ENCODE measurements around the gene HIVEP1.
A peak's percentile ranks its signal among the peaks of the same experiment; 100 is the strongest.
"Not testable (repeated sequence)": the region's sequence is repeated elsewhere in the genome, so short reads cannot be mapped to it uniquely, and the experiment has no call there.

Gene HIVEP1

GRCh38 chr6:12084681-12085080, 72.6 kb downstream of the HIVEP1 start:
- DNase-seq (ENCODE audit: low spot score) = no peak

GRCh38 chr6:12088531-12088930, 76.4 kb downstream of the HIVEP1 start:
- DNase-seq (ENCODE audit: low spot score) = no peak

- no peak for DNase-seq (ENCODE audit: low spot score)
Measured at GRCh38 chr6:12090714-12091113, 78.6 kb downstream of the HIVEP1 start.

- DNase-seq (ENCODE audit: low spot score) = no peak
Measured at GRCh38 chr6:12092762-12093161, 80.7 kb downstream of the HIVEP1 start.

- DNase-seq (ENCODE audit: low spot score) = no peak
Measured at GRCh38 chr6:12094689-12095088, 82.6 kb downstream of the HIVEP1 start.

GRCh38 chr6:12096342-12096741, 84.2 kb downstream of the HIVEP1 start:
- no peak for DNase-seq (ENCODE audit: low spot score)

- no peak for DNase-seq (ENCODE audit: low spot score)
Measured at GRCh38 chr6:12097791-12098190, 85.7 kb downstream of the HIVEP1 start.

- DNase-seq (ENCODE audit: low spot score) = no peak
Measured at GRCh38 chr6:12099623-12100338, 87.7 kb downstream of the HIVEP1 start.

GRCh38 chr6:12101048-12101447, 88.9 kb downstream of the HIVEP1 start:
- no peak for DNase-seq (ENCODE audit: low spot score)

- DNase-seq (ENCODE audit: low spot score) = no peak
Measured at GRCh38 chr6:12101653-12102312, 89.7 kb downstream of the HIVEP1 start.

GRCh38 chr6:12102350-12102749, 90.2 kb downstream of the HIVEP1 start:
- no peak for DNase-seq (ENCODE audit: low spot score)

- no peak for DNase-seq (ENCODE audit: low spot score)
Measured at GRCh38 chr6:12103158-12103557, 91.0 kb downstream of the HIVEP1 start.

GRCh38 chr6:12105271-12105670, 93.2 kb downstream of the HIVEP1 start:
- no peak for DNase-seq (ENCODE audit: low spot score)

- DNase-seq (ENCODE audit: low spot score) = not testable (repeated sequence)
Measured at GRCh38 chr6:12108376-12108775, 96.3 kb downstream of the HIVEP1 start.

GRCh38 chr6:12110523-12111362, 98.6 kb downstream of the HIVEP1 start:
- no peak for DNase-seq (ENCODE audit: low spot score)

GRCh38 chr6:12111363-12111670, 99.2 kb downstream of the HIVEP1 start:
- no peak for DNase-seq (ENCODE audit: low spot score)

GRCh38 chr6:12112540-12113189, 100.6 kb downstream of the HIVEP1 start:
- DNase-seq (ENCODE audit: low spot score) = no peak

- peak; percentile 3 for DNase-seq (ENCODE audit: low spot score)
Measured at GRCh38 chr6:12113190-12113577, 101.1 kb downstream of the HIVEP1 start.

- no peak for DNase-seq (ENCODE audit: low spot score)
Measured at GRCh38 chr6:12114055-12114503, 102.0 kb downstream of the HIVEP1 start.

GRCh38 chr6:12115001-12115400, 102.9 kb downstream of the HIVEP1 start:
- DNase-seq (ENCODE audit: low spot score) = no peak

- no peak for DNase-seq (ENCODE audit: low spot score)
Measured at GRCh38 chr6:12115492-12115891, 103.4 kb downstream of the HIVEP1 start.

- DNase-seq (ENCODE audit: low spot score) = no peak
Measured at GRCh38 chr6:12116264-12116800, 104.2 kb downstream of the HIVEP1 start.

Measured in RKO (cell line).